Neural progenitor cell (in vitro differentiated cells): ENCODE results near the gene GNS.

ENCODE experiments used
- CTCF ChIP-seq: fragments of 200-600 bp; sonication (generic); IDR thresholded peaks from 2 replicates; pipeline ENCODE4 v1.5.1; 2017; ENCODE audit warnings: antibody characterized with exemption, mild to moderate bottlenecking
- EZH2 ChIP-seq: fragments of 200-600 bp; sonication (generic); IDR thresholded peaks from 2 replicates; pipeline ENCODE4 v1.6.1; 2017; ENCODE audit warnings: antibody characterized with exemption, mild to moderate bottlenecking, moderate library complexity
- EZH2phosphoT487 ChIP-seq: fragments of 200-600 bp; sonication (generic); IDR thresholded peaks from 2 replicates; pipeline ENCODE4 v1.6.1; 2017; ENCODE audit warnings: antibody characterized with exemption

GRCh38 chr12:64706306-64706705, 52.9 kb downstream of the GNS start:
- TF ChIP-seq EZH2phosphoT487, result no peak
- no peak for TF ChIP-seq EZH2
- no peak for TF ChIP-seq CTCF
